Measurements from ENCODE around the gene NDST3. TPM values are rescaled to one million over a fixed set of nuclear protein-coding genes. Genes with fewer than 3 reads are reported as not detected.

The NDST3 gene
- total and polyA plus RNA-seq, 2 of the 13 experiments (the other 11 are each of a cell fraction or from before 2014, with no cell fraction given), result not detected

GRCh38 chr4:118287711-118288451 is 253.6 kb downstream of the NDST3 start (continued):
- TF ChIP-seq ZBTB4 (CRISPR knock-in tag; IDR thresholded peaks at IDR 0.05; ENCODE audit: borderline replicate concordance) (no peak), ZFAT (CRISPR knock-in tag; conservative IDR thresholded peaks at IDR 0.05) (no peak), ZSCAN25 (CRISPR knock-in tag; IDR thresholded peaks at IDR 0.05) (no peak)

GRCh38 chr4:118289794-118290193 is 255.5 kb downstream of the NDST3 start:
- no peaks in the 10 kb centered on the region for H3K36me3 ChIP-seq (replicated peaks in 1 of 2; ENCODE audit: control insufficient read depth in 1 of 2, insufficient read depth in 2 of 2, low read length in 2 of 2)
- H3K9ac ChIP-seq (ENCODE audit: insufficient read depth, low read depth, low read length), result no peak overlapping the region
- H3K27ac ChIP-seq (ENCODE audit: extremely low read length, insufficient read depth, low read length), result no peak overlapping the region
- 0 out of 5 replicates have a peak, but pooled peaks cover 0 to 1% of the 10 kb centered on the region in 2 experiments for H3K27me3 ChIP-seq (ENCODE audit: control insufficient read depth in 1 of 2, insufficient read depth in 2 of 2, low read length in 2 of 2)
- 60% methylated on average over 1 of the region's 1 CpG for WGBS (ENCODE audit: low lambda C conversion rate)
- POLR2A ChIA-PET, result no interaction called here
- in situ Hi-C loops (cut with HindIII; ENCODE audit: extremely low pct_ligation_motif_present, low pct_unique_long_range_greater_than_20kb), result no loop called here
- CTCF ChIA-PET (ENCODE audit: low intra/inter-chr PET ratio, low total read pairs), result no interaction called here
- no peak overlapping the region for H2AFZ ChIP-seq (ENCODE audit: low read length)
- DNase-seq (ENCODE audit: low spot score) (no peak), FAIRE-seq (no peak), ATAC-seq (no peak)
- H3K4me2 ChIP-seq (ENCODE audit: low read depth, low read length), result no peak overlapping the region
- intact Hi-C loops (cut with micrococcal nuclease; ENCODE audit: unreplicated experiment), result no loop called here
- H3K79me2 ChIP-seq (ENCODE audit: insufficient read depth, low read length), result no peaks in the 10 kb centered on the region
- H3K4me1 ChIP-seq (ENCODE audit: insufficient read depth, low read length), result no peaks in the 10 kb centered on the region
- H3K9me3 ChIP-seq (ENCODE audit: low read length), result no peaks in the 10 kb centered on the region
- TF ChIP-seq ZSCAN9 (CRISPR knock-in tag; IDR thresholded peaks at IDR 0.05; ENCODE audit: borderline replicate concordance) (no peak), ZNF3 (CRISPR knock-in tag; IDR thresholded peaks at IDR 0.05) (no peak), ZNF512 (CRISPR knock-in tag; IDR thresholded peaks at IDR 0.05) (no peak), ATF5 (CRISPR knock-in tag; IDR thresholded peaks at IDR 0.05; ENCODE audit: low read depth) (no peak), PRPF4 (IDR thresholded peaks at IDR 0.05; ENCODE audit: low read depth, low read length, poor library complexity, severe bottlenecking) (no peak), ZNF207 (IDR thresholded peaks at IDR 0.05; ENCODE audit: borderline replicate concordance) (no peak), RBAK (CRISPR knock-in tag; IDR thresholded peaks at IDR 0.05) (no peak), RNF219 (CRISPR knock-in tag; IDR thresholded peaks at IDR 0.05) (no peak), ZFP1 (CRISPR knock-in tag; IDR thresholded peaks at IDR 0.05) (no peak), SIN3B (IDR thresholded peaks at IDR 0.05; ENCODE audit: low read length) (no peak), KDM6A (CRISPR knock-in tag; IDR thresholded peaks at IDR 0.05; ENCODE audit: low read depth) (no peak), NR3C1 (CRISPR knock-in tag; IDR thresholded peaks at IDR 0.05) (no peak)
- no peaks in the 10 kb centered on the region for H4K20me1 ChIP-seq (ENCODE audit: insufficient read depth, low read length)
- H3K4me3 ChIP-seq (replicated peaks in 1 of 3; ENCODE audit: insufficient read depth in 1 of 3, low read depth in 2 of 3, low read length in 3 of 3), result no peak overlapping the region
- BruUV-seq (replicated peaks), result no TSS peak
